ENCODE results near the gene LYRM9. TPM values are rescaled to one million over a fixed set of nuclear protein-coding genes. Genes with fewer than 3 reads are reported as not detected.
A peak's percentile ranks its signal among the peaks of the same experiment; 100 is the strongest.

LYRM9 gene
- total RNA-seq, 1 experiment from 2014 or later, result 6.4 TPM

- H3K36me3 Mint-ChIP-seq (ENCODE audit: insufficient read depth, unreplicated experiment), result no peaks in the 10 kb centered on the region
- BruUV-seq (replicated peaks), result no TSS peak
- no peak for TF ChIP-seq CTCF (IDR thresholded peaks at IDR 0.05; ENCODE audit: unreplicated experiment)
- no peak for DNase-seq (ENCODE audit: unreplicated experiment)
- H3K4me1 Mint-ChIP-seq (ENCODE audit: insufficient read depth, unreplicated experiment), result peaks cover 5% of the 10 kb centered on the region
- no peak overlapping the region for H3K4me3 Mint-ChIP-seq (ENCODE audit: unreplicated experiment)
- ChIA-PET POLR2A (no interaction called here), CTCF (no interaction called here)
- H3K9me3 Mint-ChIP-seq (ENCODE audit: unreplicated experiment), result no peaks in the 10 kb centered on the region
- H3K27me3 Mint-ChIP-seq (ENCODE audit: insufficient read depth, unreplicated experiment), result peaks cover 28% of the 10 kb centered on the region
- H3K27ac Mint-ChIP-seq (ENCODE audit: low read depth, unreplicated experiment), result no peak overlapping the region
- intact Hi-C loops (cut with micrococcal nuclease), result no loop called here
Measured at GRCh38 chr17:27895940-27896535, 2.9 kb upstream of the LYRM9 start.

- H3K36me3 Mint-ChIP-seq (ENCODE audit: insufficient read depth, unreplicated experiment), result no peaks in the 10 kb centered on the region
- no peaks in the 10 kb centered on the region for H3K9me3 Mint-ChIP-seq (ENCODE audit: unreplicated experiment)
- H3K4me3 Mint-ChIP-seq (ENCODE audit: unreplicated experiment), result no peak overlapping the region
- H3K27me3 Mint-ChIP-seq (ENCODE audit: insufficient read depth, unreplicated experiment), result peaks cover 28% of the 10 kb centered on the region
- no TSS peak for BruUV-seq (replicated peaks)
- intact Hi-C loops (cut with micrococcal nuclease), result no loop called here
- no peak for TF ChIP-seq CTCF (IDR thresholded peaks at IDR 0.05; ENCODE audit: unreplicated experiment)
- POLR2A ChIA-PET, result no interaction called here
- no peak overlapping the region for H3K27ac Mint-ChIP-seq (ENCODE audit: low read depth, unreplicated experiment)
- H3K4me1 Mint-ChIP-seq (ENCODE audit: insufficient read depth, unreplicated experiment), result peaks cover 5% of the 10 kb centered on the region
- CTCF ChIA-PET, result interaction anchor here (1.4 to 4.3 kb wide), 5 partner anchors 10 to 136 kb away, joined by 4 to 62 read pairs (median 25); no protein-coding TSS in a partner anchor
- DNase-seq (ENCODE audit: unreplicated experiment), result no peak
Measured at GRCh38 chr17:27895123-27895895, 2.1 kb upstream of the LYRM9 start.

- Mint-ChIP-seq H3K27ac (ENCODE audit: low read depth, unreplicated experiment) (no peak overlapping the region), H3K27me3 (ENCODE audit: insufficient read depth, unreplicated experiment) (peaks cover 28% of the 10 kb centered on the region), H3K9me3 (ENCODE audit: unreplicated experiment) (no peaks in the 10 kb centered on the region), H3K4me1 (ENCODE audit: insufficient read depth, unreplicated experiment) (peaks cover 5% of the 10 kb centered on the region), H3K4me3 (ENCODE audit: unreplicated experiment) (peak overlapping the region; percentile 70), H3K36me3 (ENCODE audit: insufficient read depth, unreplicated experiment) (no peaks in the 10 kb centered on the region)
- ChIA-PET CTCF (interaction anchor here (0.6 to 4.3 kb wide), 42 partner anchors 9 to 673 kb away, joined by 3 to 62 read pairs (median 3); no protein-coding TSS in a partner anchor), POLR2A (interaction anchor here (0.5 to 1.8 kb wide), 7 partner anchors 13 to 426 kb away, joined by 3 to 6 read pairs (median 3); no protein-coding TSS in a partner anchor)
- intact Hi-C loops (cut with micrococcal nuclease), result loop anchor here (2.0 kb wide), 1 partner anchor 147 kb away; no protein-coding TSS in a partner anchor
- TF ChIP-seq CTCF (IDR thresholded peaks at IDR 0.05; ENCODE audit: unreplicated experiment), result no peak
- DNase-seq (ENCODE audit: unreplicated experiment), result no peak
- no TSS peak for BruUV-seq (replicated peaks)
Measured at GRCh38 chr17:27893841-27894503, 807 bp upstream of the LYRM9 start.

GRCh38 chr17:27892542-27892865, 661 bp downstream of the LYRM9 start:
- no peaks in the 10 kb centered on the region for H3K9me3 Mint-ChIP-seq (ENCODE audit: unreplicated experiment)
- peaks cover 5% of the 10 kb centered on the region for H3K4me1 Mint-ChIP-seq (ENCODE audit: insufficient read depth, unreplicated experiment)
- intact Hi-C loops (cut with micrococcal nuclease), result loop anchor here (2.0 kb wide), 1 partner anchor 148 kb away; no protein-coding TSS in a partner anchor
- ChIA-PET CTCF (interaction anchor here (0.6 to 4.3 kb wide), 21 partner anchors 8 to 289 kb away, joined by 3 to 62 read pairs (median 4); partner anchors contain the start of gene NOS2), POLR2A (interaction anchor here (0.6 to 1.8 kb wide), 4 partner anchors 8 to 427 kb away, joined by 3 to 6 read pairs (median 4); no protein-coding TSS in a partner anchor)
- peak overlapping the region; percentile 32 for H3K27ac Mint-ChIP-seq (ENCODE audit: low read depth, unreplicated experiment)
- H3K27me3 Mint-ChIP-seq (ENCODE audit: insufficient read depth, unreplicated experiment), result peaks cover 26% of the 10 kb centered on the region
- no TSS peak for BruUV-seq (replicated peaks)
- peak overlapping the region; percentile 70 for H3K4me3 Mint-ChIP-seq (ENCODE audit: unreplicated experiment)
- DNase-seq (ENCODE audit: unreplicated experiment), result no peak
- no peak for TF ChIP-seq CTCF (IDR thresholded peaks at IDR 0.05; ENCODE audit: unreplicated experiment)
- H3K36me3 Mint-ChIP-seq (ENCODE audit: insufficient read depth, unreplicated experiment), result no peaks in the 10 kb centered on the region
